Measurements from ENCODE around the gene BNC2. TPM values are rescaled to one million over a fixed set of nuclear protein-coding genes. Genes with fewer than 3 reads are reported as not detected.

The BNC2 gene
- total RNA-seq, 2 donors from 2014 or later = 2.1 to 20.0 TPM

GRCh38 chr9:16453390-16453789 is 417.1 kb downstream of the BNC2 start:
- H3K27ac ChIP-seq = no peak overlapping the region
- H3K4me1 ChIP-seq = no peaks in the 10 kb centered on the region
- intact Hi-C loops (cut with DNase I) = no loop called here
- no peak for DNase-seq
- H3K27me3 ChIP-seq = no peaks in the 10 kb centered on the region
- no peak overlapping the region for H3K4me3 ChIP-seq
- no peaks in the 10 kb centered on the region for H3K9me3 ChIP-seq
- no peaks in the 10 kb centered on the region for H3K36me3 ChIP-seq
- no peak overlapping the region for H3K9ac ChIP-seq (ENCODE audit: low read depth in 2 of 2, low read length in 2 of 2)
- TF ChIP-seq, protein P1, sequence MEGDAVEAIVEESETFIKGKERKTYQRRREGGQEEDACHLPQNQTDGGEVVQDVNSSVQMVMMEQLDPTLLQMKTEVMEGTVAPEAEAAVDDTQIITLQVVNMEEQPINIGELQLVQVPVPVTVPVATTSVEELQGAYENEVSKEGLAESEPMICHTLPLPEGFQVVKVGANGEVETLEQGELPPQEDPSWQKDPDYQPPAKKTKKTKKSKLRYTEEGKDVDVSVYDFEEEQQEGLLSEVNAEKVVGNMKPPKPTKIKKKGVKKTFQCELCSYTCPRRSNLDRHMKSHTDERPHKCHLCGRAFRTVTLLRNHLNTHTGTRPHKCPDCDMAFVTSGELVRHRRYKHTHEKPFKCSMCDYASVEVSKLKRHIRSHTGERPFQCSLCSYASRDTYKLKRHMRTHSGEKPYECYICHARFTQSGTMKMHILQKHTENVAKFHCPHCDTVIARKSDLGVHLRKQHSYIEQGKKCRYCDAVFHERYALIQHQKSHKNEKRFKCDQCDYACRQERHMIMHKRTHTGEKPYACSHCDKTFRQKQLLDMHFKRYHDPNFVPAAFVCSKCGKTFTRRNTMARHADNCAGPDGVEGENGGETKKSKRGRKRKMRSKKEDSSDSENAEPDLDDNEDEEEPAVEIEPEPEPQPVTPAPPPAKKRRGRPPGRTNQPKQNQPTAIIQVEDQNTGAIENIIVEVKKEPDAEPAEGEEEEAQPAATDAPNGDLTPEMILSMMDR (IDR thresholded peaks at IDR 0.05) = no peak

DNA sequence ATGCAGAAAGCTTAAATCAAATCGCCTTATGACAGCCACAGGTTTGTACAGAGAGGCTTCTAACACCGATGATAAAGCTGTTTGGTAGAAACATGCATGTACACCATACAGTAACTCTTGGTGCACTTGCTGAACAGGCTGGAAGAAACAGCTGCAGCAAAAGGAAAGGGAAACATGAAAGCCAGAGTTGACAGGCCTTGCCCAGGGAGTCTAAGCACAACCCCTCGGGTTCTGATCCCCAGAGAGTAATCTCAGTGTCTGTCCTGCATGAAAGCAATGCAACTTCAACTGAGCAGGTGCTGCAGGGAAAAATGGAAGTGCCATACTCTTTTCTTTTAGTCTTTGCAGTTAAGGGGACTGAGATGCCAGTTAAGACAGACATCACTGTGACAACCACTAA is 419.9 kb downstream of the BNC2 start:
- intact Hi-C loops (cut with DNase I) = no loop called here
- H3K9me3 ChIP-seq = no peaks in the 10 kb centered on the region
- no peaks in the 10 kb centered on the region for H3K4me1 ChIP-seq
- TF ChIP-seq, protein P1 (IDR thresholded peaks at IDR 0.05) = no peak
- H3K27me3 ChIP-seq = no peaks in the 10 kb centered on the region
- H3K9ac ChIP-seq (ENCODE audit: low read depth in 2 of 2, low read length in 2 of 2) = no peak overlapping the region
- no peak for DNase-seq
- H3K4me3 ChIP-seq = no peak overlapping the region
- H3K36me3 ChIP-seq = no peaks in the 10 kb centered on the region
- H3K27ac ChIP-seq = no peak overlapping the region

DNA sequence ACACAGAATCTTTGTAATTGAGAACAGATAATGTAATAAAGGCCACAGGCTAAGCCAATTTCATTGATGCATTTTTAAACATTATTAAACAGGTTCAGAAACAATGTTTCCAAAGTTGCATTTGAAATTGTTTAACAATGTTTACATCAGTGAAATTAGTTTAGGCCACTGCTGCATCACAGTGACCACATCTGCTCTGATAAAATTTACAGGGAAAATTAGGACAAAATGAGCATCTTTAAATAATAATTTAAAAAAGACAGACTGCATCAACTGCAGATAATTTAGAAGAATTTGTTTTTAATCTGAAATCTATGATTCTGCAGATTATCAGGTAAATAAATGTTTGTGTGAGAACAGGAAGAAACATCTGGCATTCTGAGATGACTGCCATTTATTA is 420.4 kb downstream of the BNC2 start:
- intact Hi-C loops (cut with DNase I) = no loop called here
- TF ChIP-seq, protein P1 (IDR thresholded peaks at IDR 0.05) = no peak
- H3K9me3 ChIP-seq = no peaks in the 10 kb centered on the region

DNA sequence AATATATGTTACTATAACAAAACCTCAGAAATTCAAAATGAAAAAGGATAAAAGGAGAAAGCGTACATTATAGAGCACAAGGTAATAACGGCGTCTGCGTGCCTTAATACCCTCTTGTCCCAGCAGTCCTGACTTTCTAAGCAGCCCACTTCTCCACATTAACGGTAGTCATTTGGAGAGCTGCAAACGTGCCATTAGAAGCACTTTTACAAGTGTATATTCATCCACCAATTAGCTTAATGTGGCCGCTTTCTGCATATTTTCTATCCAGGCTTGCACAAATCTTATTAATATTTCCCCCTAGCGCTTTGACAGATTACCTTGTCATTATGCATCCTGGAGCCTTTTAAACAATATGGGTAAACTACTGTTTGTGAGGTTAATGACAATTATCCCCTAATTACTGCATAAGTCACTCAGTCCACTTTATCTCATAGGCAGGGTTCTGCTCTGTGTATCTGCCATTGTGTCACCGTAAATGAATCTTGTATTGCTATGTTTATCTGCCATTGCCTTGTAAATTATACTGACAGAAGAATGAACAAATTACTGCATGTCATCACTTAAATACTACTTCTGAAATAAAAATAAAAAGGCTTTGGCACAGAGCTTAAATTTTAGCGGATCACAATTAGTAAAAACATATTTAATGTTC is 421.3 kb downstream of the BNC2 start:
- no peak overlapping the region for H3K9ac ChIP-seq (ENCODE audit: low read depth in 2 of 2, low read length in 2 of 2)
- H3K27me3 ChIP-seq = no peaks in the 10 kb centered on the region
- no peaks in the 10 kb centered on the region for H3K4me1 ChIP-seq
- H3K36me3 ChIP-seq = no peaks in the 10 kb centered on the region
- intact Hi-C loops (cut with DNase I) = no loop called here
- TF ChIP-seq, protein P1 (IDR thresholded peaks at IDR 0.05) = no peak
- no peak overlapping the region for H3K27ac ChIP-seq
- no peaks in the 10 kb centered on the region for H3K9me3 ChIP-seq
- no peak overlapping the region for H3K4me3 ChIP-seq
- no peak for DNase-seq

More for the DNA sequence above, 420.4 kb downstream of the BNC2 start:
- DNase-seq = no peak
- Histone ChIP-seq H3K4me3 (no peak overlapping the region), H3K36me3 (no peaks in the 10 kb centered on the region), H3K27ac (no peak overlapping the region), H3K27me3 (no peaks in the 10 kb centered on the region), H3K9ac (ENCODE audit: low read depth in 2 of 2, low read length in 2 of 2) (no peak overlapping the region), H3K4me1 (no peaks in the 10 kb centered on the region)

GRCh38 chr9:16447946-16448345 is 422.5 kb downstream of the BNC2 start:
- Histone ChIP-seq H3K27ac (no peak overlapping the region), H3K4me3 (no peak overlapping the region), H3K27me3 (no peaks in the 10 kb centered on the region), H3K9me3 (no peaks in the 10 kb centered on the region), H3K36me3 (no peaks in the 10 kb centered on the region), H3K9ac (ENCODE audit: low read depth in 2 of 2, low read length in 2 of 2) (no peak overlapping the region), H3K4me1 (no peaks in the 10 kb centered on the region)
- intact Hi-C loops (cut with DNase I) = no loop called here
- TF ChIP-seq, protein P1 (IDR thresholded peaks at IDR 0.05) = no peak
- DNase-seq = no peak

Measured in colonic mucosa (tissue), 4 donors.